ENCODE measurements around the gene KRTAP5-11.
"Not testable (repeated sequence)": the region's sequence is repeated elsewhere in the genome, so short reads cannot be mapped to it uniquely, and the experiment has no call there.

KRTAP5-11 gene, protein sequence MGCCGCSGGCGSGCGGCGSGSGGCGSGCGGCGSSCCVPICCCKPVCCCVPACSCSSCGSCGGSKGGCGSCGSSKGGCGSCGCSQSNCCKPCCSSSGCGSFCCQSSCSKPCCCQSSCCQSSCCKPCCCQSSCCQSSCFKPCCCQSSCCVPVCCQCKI

GRCh38 chr11:71582309-71582895 lies at the start of gene KRTAP5-11:
KRTAP5-11 (minus strand) TSS chr11:71582875; CDS start chr11:71582837, 38 bp downstream.
- DNase-seq (ENCODE audit: low read depth in 2 of 2) = no peak

DNA sequence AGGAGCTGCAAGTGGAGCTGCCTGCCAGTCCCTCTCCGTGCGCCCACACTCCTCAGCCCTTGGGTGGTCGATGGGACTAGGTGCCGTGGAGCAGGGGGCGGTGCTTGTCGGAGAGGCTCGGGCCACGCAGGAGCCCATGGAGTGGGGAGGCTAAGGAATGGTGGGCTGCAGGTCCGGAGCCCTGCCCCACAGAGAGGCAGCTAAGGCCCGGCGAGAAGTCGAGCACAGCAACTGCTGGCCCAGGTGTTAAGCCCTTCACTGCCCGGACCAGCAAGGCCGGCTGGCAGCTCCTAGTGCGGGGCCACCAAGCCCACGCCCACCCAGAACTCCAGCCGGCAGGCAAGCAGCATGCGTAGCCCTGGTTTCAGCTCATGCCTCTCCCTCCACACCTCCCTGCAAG lies 48.9 kb upstream of the KRTAP5-11 start:
- DNase-seq (ENCODE audit: low read depth in 2 of 2) = not testable (repeated sequence)

GRCh38 chr11:71630071-71630470 lies 47.4 kb upstream of the KRTAP5-11 start:
- not testable (repeated sequence) for DNase-seq (ENCODE audit: low read depth in 2 of 2)

DNA sequence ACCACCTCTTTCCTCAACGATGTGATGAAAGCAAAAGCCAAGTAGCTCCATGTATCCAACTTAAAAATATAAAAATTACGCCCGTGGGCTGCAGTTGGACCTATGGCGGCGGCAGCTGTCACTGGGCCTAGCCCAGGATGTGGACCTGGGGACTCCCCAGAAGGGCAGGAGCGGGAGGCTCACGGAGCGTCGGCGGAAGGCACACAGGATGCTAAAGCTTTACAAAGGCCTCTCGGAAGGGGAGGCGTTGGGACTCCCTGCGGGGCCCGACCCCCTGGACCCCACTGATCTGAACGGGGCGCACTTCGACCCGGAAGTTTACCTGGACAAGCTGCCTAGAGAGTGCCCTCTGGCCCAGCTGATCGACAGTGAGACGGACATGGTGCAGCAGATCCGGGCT lies 46.3 kb upstream of the KRTAP5-11 start:
- DNase-seq (ENCODE audit: low read depth in 2 of 2) = not testable (repeated sequence)

GRCh38 chr11:71623226-71623625 lies 40.6 kb upstream of the KRTAP5-11 start:
- DNase-seq (ENCODE audit: low read depth in 2 of 2) = not testable (repeated sequence)

- DNase-seq (ENCODE audit: low read depth in 2 of 2) = not testable (repeated sequence)
Observed at GRCh38 chr11:71622561-71622960, 39.9 kb upstream of the KRTAP5-11 start.

DNA sequence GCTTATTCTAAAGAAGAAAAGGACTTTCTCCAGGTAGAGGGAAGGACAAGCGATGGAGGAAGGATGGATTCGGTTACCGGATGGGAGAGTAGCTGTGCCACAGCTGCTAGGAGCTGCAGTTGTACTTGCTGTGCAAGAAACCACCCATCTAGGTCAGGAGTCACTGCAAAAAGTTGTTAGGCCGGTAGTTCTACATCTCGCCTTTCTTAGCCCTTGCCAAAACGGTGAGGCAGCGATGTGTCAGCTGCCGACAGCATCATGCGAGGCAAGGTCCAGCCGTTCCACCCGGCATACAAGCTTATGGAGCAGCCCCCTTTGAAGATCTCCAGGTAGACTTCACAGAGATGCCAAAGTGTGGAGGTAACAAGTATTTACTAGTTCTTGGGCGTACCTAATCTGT lies 32.3 kb upstream of the KRTAP5-11 start:
- not testable (repeated sequence) for DNase-seq (ENCODE audit: low read depth in 2 of 2)

DNA sequence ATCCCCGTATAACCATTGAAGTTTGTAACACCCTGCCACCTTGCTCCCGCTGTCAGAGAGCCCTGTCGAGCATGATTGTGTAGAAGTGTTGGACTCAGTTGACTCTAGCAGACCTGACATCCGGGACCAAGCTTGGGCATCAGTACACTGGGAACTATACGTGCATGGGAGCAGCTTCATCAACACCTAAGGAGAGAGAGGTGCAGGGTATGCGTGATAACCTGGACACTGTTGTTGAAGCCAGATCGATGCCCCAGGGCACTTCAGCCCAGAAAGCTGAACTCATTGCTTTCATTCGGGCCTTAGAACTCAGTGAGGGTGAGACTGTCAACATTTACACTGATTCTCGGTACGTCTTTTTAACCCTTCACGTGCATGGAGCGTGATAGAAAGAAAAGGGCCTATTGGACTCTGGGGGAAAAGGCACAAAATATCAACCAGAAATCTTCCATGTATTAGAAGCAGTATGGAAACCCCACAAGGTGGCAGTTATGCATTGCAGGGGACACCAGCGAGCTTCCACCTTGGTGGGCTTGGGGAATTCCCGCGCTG lies 31.8 kb upstream of the KRTAP5-11 start:
- DNase-seq (ENCODE audit: low read depth in 2 of 2) = not testable (repeated sequence)

DNA sequence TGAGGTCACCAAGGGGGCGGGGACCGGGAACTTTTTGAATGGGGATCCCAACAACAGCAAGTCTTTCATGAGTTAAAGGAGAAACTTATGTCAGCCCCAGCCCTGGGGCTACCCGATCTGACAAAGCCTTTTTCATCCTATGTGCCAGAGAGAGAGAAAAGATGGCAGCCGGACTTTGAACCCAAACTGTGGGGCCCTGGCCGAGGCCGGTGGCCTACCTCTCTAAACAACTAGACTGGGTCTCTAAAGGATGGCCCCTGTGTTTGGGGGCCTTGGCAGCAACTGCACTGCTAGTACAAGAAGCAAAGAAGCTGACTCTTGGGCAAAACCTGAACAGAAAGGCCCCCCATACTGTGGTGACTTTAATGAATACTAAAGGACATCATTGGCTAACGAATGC lies 31.3 kb upstream of the KRTAP5-11 start:
- DNase-seq (ENCODE audit: low read depth in 2 of 2) = not testable (repeated sequence)

DNA sequence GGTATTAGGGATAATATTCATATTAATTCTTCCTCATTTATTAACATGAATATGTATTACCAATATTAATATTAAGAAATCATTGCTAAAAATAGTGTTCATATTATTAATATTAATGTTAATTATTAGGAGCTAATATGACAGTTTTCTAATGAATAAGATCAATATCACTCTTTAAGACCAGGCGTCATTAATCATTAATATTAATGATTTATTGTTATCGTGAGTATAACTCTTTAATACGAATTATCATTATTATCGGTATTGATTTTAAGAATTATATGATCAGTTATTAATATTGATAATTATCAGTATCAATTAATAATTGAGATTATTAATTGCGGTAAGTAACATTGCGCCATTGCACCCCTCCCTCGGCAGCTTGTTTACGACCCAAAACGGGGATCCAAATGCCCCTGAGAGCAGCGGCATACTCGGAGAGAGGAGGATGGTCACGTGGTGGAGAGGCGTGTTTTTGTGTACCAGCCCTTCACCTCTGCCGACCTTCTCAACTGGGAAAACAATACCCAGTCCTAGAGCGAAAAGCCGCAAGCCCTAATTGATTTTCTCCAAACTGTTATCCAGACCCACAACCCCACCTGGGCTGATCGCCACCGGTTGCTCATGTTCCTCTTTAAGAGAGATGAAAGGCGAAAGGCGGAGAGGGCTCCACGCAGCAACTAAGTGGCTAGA lies 28.7 kb upstream of the KRTAP5-11 start:
- DNase-seq (ENCODE audit: low read depth in 2 of 2) = not testable (repeated sequence)

DNA sequence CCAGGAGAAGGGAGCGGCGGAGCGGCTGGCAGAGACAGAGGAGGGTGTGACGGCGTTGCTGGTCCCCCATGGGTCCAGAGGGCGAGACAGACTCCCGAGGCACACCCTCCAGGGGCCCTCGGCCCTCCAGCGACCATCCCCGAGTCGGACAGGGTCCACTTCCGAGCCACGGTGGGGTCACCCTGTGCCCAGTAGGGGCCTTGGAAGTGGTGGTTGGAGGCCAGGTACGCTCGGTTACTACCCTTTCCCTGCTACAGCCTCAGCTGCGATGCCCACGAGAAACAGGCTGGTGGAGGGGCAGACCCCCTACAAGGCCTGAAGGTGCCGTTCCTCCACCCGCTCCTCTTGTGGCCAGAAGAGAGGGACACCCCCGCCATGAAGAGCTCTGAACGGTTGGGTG lies 25.6 kb upstream of the KRTAP5-11 start:
- not testable (repeated sequence) for DNase-seq (ENCODE audit: low read depth in 2 of 2)

DNA sequence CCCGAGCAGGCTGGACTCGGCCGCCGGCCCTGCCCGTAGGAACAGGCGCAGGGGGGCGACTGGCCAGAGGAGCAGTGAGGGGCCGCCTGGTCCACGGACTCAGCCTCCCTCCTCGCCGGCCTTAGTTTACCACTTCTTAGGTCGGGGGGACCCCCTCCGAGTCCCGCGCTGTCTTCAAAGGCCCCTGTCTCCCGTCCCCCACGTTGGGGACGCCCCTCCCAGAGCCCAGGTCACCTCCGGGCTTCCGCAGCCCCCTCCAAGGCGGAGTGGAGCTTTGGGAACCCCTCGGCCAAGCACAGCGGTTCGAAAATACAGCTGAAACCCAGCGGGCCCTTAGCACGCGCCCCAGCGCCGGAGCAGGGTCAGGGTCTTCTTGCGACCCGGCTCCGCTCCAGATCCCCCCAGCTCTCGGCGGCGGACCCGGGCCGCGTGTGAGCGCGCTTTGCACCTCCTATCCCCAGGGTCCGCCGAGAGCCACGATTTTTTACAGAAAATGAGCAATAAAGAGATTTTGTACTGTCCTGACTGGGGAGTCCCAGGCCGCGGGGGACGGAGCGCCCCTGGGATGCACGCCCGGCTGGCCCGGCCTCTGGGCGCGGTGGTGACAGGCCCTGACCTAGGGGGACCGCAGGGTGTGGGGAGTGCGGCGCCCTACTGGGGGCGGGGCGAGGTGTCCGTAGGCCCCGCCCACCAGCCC lies 25.0 kb upstream of the KRTAP5-11 start:
- DNase-seq (ENCODE audit: low read depth in 2 of 2) = not testable (repeated sequence)

GRCh38 chr11:71606853-71607519 lies 24.3 kb upstream of the KRTAP5-11 start:
- not testable (repeated sequence) for DNase-seq (ENCODE audit: low read depth in 2 of 2)

DNA sequence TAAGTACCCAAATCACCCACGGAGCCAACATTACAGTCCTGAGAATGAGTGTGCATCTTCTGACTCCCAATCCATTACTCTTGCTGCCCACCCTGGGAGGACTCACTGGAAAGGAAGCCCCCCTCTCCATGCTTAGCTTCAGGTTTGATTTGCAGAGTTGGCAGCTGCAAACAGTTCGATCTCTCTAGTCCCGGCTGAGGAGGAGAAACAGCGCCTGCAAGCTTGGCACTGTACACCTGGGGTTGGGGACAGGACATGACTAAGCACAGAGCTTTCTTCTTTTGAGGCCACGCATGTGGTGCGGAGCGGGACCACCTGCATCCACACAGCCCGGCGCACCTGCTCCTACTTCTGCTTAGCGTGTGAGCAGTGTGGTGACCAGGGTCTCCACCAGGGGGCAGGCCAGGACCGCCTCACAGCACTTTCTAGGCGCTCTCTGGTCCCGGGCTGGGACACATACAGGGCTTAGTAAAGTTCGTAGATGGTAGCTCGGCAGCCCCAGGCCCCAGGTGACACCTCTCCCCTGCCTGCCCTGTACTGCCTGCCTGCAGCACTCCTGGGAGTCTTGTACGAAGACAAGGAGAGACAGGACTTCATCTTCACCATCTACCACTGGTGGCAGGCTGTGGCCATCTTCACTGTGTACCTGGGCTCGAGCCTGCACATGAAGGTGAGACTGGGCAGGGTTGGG lies 22.3 kb upstream of the KRTAP5-11 start:
- not testable (repeated sequence) for DNase-seq (ENCODE audit: low read depth in 2 of 2)

GRCh38 chr11:71603221-71603620 lies 20.5 kb upstream of the KRTAP5-11 start:
- DNase-seq (ENCODE audit: low read depth in 2 of 2) = not testable (repeated sequence)

DNA sequence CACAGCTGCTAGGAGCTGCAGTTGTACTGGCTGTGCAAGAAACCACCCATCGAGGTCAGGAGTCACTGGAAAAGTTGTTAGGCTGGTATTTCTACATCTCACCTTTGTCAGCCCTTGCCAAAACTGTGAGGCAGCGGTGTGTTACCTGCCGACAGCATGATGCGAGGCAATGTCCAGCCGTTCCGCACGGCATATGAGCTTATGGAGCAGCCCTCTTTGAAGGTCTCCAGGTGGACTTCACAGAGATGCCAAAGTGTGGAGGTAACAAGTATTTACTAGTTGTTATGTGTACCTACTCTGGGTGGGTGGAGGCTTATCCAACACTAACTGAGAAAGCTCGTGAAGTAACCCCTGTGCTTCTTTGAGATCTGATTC lies 6.9 kb upstream of the KRTAP5-11 start:
- DNase-seq (ENCODE audit: low read depth in 2 of 2) = not testable (repeated sequence)

- DNase-seq (ENCODE audit: low read depth in 2 of 2) = peak; percentile 11 to 31
Observed at GRCh38 chr11:71588822-71589545, 6.3 kb upstream of the KRTAP5-11 start.

- DNase-seq (ENCODE audit: low read depth in 2 of 2) = not testable (repeated sequence)
Observed at GRCh38 chr11:71588314-71588713, 5.6 kb upstream of the KRTAP5-11 start.

DNA sequence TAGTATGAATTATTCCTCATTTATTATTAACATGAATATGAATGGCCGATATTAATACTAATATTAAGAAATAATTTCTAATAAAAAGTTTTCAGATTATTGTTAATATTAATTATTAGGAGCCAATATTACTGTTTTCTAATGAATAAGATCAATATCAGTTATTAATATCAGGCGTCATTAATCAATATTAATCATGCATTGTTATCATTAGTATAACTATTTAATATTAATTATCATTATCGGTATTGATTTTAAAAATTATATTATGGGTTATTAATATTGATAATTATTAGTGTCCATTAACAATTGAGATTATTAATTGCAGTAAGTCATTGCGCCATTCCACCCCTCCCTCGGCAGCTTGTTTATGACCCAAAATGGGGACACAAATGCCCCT lies 3.0 kb upstream of the KRTAP5-11 start:
- not testable (repeated sequence) for DNase-seq (ENCODE audit: low read depth in 2 of 2)

- not testable (repeated sequence) for DNase-seq (ENCODE audit: low read depth in 2 of 2)
Observed at GRCh38 chr11:71582969-71583368, 294 bp upstream of the KRTAP5-11 start.

All from stimulated activated CD8-positive, alpha-beta memory T cell treated with anti-CD3 and anti-CD28 coated beads, Interleukin-7, amount 100 ng/mL, for 4 hours (primary cell).